ENCODE results near the gene C19orf85. TPM values are rescaled to one million over a fixed set of nuclear protein-coding genes. Genes with fewer than 3 reads are reported as not detected.

C19orf85 gene
- total RNA-seq, 2 experiments from 2014 or later, result not detected

GRCh38 chr19:55435020-55435419 is 29.5 kb downstream of the C19orf85 start:
- no peak overlapping the region for H3K27ac Mint-ChIP-seq
- TF ChIP-seq CTCF (IDR thresholded peaks at IDR 0.05), result no peak
- Histone ChIP-seq H3K27me3 (ENCODE audit: control insufficient read depth in 1 of 2, insufficient read depth in 2 of 2, low read length in 2 of 2) (peaks cover 59 to 84% of the 10 kb centered on the region in 2 experiments), H3K4me3 (ENCODE audit: low read length) (no peak overlapping the region), H3K9me3 (ENCODE audit: control insufficient read depth in 1 of 2, insufficient read depth in 1 of 2, low read length in 2 of 2) (peaks cover 0 to 37% of the 10 kb centered on the region in 2 experiments), H3K4me1 (ENCODE audit: insufficient read depth, low read length) (no peaks in the 10 kb centered on the region), H3K27ac (ENCODE audit: low read depth in 1 of 2, low read length in 2 of 2) (no peak overlapping the region), H3K36me3 (ENCODE audit: insufficient read depth, low read length) (no peaks in the 10 kb centered on the region)
- no peak for ATAC-seq (ENCODE audit: poor library complexity)
- no peaks in the 10 kb centered on the region for H3K9me3 Mint-ChIP-seq
- intact Hi-C loops (cut with DNase I, micrococcal nuclease), result no loop called here
- peaks cover 5% of the 10 kb centered on the region for H3K4me1 Mint-ChIP-seq (ENCODE audit: low read depth)
- no peaks in the 10 kb centered on the region for H3K36me3 Mint-ChIP-seq (ENCODE audit: low read depth)
- DNase-seq, result no peak
- POLR2A ChIA-PET, result no interaction called here
- H3K27me3 Mint-ChIP-seq, result peaks cover 58% of the 10 kb centered on the region
- CTCF ChIA-PET, result no interaction called here
- no peak overlapping the region for H3K4me3 Mint-ChIP-seq

GRCh38 chr19:55434356-55434919 is 30.1 kb downstream of the C19orf85 start:
- ChIA-PET POLR2A (no interaction called here), CTCF (no interaction called here)
- H3K4me1 Mint-ChIP-seq (ENCODE audit: low read depth), result no peaks in the 10 kb centered on the region
- Histone ChIP-seq H3K4me1 (ENCODE audit: insufficient read depth, low read length) (no peaks in the 10 kb centered on the region), H3K27me3 (ENCODE audit: control insufficient read depth in 1 of 2, insufficient read depth in 2 of 2, low read length in 2 of 2) (peaks cover 60 to 81% of the 10 kb centered on the region in 2 experiments), H3K9me3 (ENCODE audit: control insufficient read depth in 1 of 2, insufficient read depth in 1 of 2, low read length in 2 of 2) (peaks cover 0 to 38% of the 10 kb centered on the region in 2 experiments), H3K4me3 (ENCODE audit: low read length) (no peak overlapping the region), H3K27ac (ENCODE audit: low read depth in 1 of 2, low read length in 2 of 2) (no peak overlapping the region), H3K36me3 (ENCODE audit: insufficient read depth, low read length) (no peaks in the 10 kb centered on the region)
- no peak overlapping the region for H3K4me3 Mint-ChIP-seq
- H3K27me3 Mint-ChIP-seq, result peaks cover 55% of the 10 kb centered on the region
- H3K27ac Mint-ChIP-seq, result no peak overlapping the region
- ATAC-seq (ENCODE audit: poor library complexity) (no peak), DNase-seq (no peak)
- intact Hi-C loops (cut with DNase I, micrococcal nuclease), result no loop called here
- H3K36me3 Mint-ChIP-seq (ENCODE audit: low read depth), result no peaks in the 10 kb centered on the region
- no peak for TF ChIP-seq CTCF (IDR thresholded peaks at IDR 0.05)
- no peaks in the 10 kb centered on the region for H3K9me3 Mint-ChIP-seq

GRCh38 chr19:55433292-55433691 is 31.3 kb downstream of the C19orf85 start:
- no peak overlapping the region for H3K27ac ChIP-seq (ENCODE audit: low read depth in 1 of 2, low read length in 2 of 2)
- ChIA-PET CTCF (no interaction called here), POLR2A (no interaction called here)
- H3K4me1 ChIP-seq (ENCODE audit: insufficient read depth, low read length), result no peaks in the 10 kb centered on the region
- peaks cover 50 to 77% of the 10 kb centered on the region in 2 experiments for H3K27me3 ChIP-seq (ENCODE audit: control insufficient read depth in 1 of 2, insufficient read depth in 2 of 2, low read length in 2 of 2)
- ATAC-seq (ENCODE audit: poor library complexity), result no peak
- no peaks in the 10 kb centered on the region for H3K4me1 Mint-ChIP-seq (ENCODE audit: low read depth)
- no peak for TF ChIP-seq CTCF (IDR thresholded peaks at IDR 0.05)
- no peaks in the 10 kb centered on the region for H3K9me3 Mint-ChIP-seq
- no peak overlapping the region for H3K27ac Mint-ChIP-seq
- no peak overlapping the region for H3K4me3 Mint-ChIP-seq
- H3K36me3 Mint-ChIP-seq (ENCODE audit: low read depth), result no peaks in the 10 kb centered on the region
- intact Hi-C loops (cut with DNase I, micrococcal nuclease), result no loop called here
- H3K36me3 ChIP-seq (ENCODE audit: insufficient read depth, low read length), result no peaks in the 10 kb centered on the region
- H3K27me3 Mint-ChIP-seq, result peaks cover 55% of the 10 kb centered on the region
- no peak for DNase-seq
- H3K4me3 ChIP-seq (ENCODE audit: low read length), result no peak overlapping the region
- peaks cover 0 to 29% of the 10 kb centered on the region in 2 experiments for H3K9me3 ChIP-seq (ENCODE audit: control insufficient read depth in 1 of 2, insufficient read depth in 1 of 2, low read length in 2 of 2)
